AG09319 (cell line): ENCODE measurements around the gene TMEM63C.

Experiments used
- DNase-seq: peaks from one replicate; pipeline ENCODE4 v3.0.0-alpha.2; 2010; ENCODE audit warnings: low read depth; ENCODE audit errors: extremely low read depth
- TF ChIP-seq, protein P1 (sequence below): IDR thresholded peaks from 2 replicates; pipeline ENCODE4 v1.5.1; 2011; ENCODE audit warnings: low read depth, mild to moderate bottlenecking, inconsistent platforms, low read length, moderate library complexity

The TMEM63C gene

DNA sequence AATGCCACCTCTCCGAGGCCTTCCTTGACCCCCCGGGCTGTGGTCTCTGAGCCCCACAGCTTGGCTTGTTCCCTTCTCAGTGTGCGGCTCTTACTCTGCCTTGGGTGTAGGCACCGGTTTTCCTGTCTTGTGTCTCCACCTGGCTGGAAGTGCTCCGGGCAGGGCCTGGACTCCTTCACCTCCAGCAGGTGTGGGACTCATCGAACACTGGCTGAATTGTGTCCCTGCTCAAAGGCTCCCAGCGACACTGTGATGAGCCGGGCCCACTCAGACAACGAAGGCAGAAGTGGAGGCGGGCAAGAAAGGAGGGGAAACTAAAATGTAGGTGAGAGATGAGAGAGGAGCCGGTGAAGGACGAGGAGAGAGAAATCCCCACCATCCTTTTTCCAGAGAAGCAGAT lies 18.0 kb downstream of the TMEM63C start:
- TF ChIP-seq, protein P1, sequence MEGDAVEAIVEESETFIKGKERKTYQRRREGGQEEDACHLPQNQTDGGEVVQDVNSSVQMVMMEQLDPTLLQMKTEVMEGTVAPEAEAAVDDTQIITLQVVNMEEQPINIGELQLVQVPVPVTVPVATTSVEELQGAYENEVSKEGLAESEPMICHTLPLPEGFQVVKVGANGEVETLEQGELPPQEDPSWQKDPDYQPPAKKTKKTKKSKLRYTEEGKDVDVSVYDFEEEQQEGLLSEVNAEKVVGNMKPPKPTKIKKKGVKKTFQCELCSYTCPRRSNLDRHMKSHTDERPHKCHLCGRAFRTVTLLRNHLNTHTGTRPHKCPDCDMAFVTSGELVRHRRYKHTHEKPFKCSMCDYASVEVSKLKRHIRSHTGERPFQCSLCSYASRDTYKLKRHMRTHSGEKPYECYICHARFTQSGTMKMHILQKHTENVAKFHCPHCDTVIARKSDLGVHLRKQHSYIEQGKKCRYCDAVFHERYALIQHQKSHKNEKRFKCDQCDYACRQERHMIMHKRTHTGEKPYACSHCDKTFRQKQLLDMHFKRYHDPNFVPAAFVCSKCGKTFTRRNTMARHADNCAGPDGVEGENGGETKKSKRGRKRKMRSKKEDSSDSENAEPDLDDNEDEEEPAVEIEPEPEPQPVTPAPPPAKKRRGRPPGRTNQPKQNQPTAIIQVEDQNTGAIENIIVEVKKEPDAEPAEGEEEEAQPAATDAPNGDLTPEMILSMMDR, result no peak
- DNase-seq, result no peak

DNA sequence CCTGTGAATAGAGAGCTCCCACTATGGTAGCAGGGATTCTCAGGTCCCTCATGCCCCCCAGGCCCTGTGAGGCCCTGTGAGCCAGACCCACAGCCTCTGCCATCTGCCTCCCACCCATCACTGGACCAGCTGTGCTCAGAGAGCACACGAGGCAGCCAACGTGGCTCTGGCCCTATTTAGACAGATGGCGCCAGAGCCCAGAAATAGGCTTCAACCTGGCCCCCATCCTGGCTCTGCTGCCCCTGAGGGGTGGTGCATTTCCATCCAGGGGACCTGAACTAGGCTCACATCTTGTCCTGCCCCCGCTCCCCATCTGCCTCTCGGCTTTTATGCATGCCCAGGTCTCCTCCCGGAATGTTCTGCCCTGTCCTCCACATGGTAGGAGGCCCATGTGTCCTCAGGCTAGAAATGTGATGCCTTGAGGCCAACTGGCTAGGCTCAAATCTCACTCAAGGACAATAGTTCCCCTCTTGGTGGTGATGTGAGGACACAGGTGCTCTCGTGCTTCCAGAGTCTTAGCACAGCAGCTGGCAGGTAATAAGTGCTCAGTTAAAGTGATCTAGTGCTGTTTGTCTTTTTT lies 18.9 kb downstream of the TMEM63C start:
- TF ChIP-seq, protein P1, result no peak

DNA sequence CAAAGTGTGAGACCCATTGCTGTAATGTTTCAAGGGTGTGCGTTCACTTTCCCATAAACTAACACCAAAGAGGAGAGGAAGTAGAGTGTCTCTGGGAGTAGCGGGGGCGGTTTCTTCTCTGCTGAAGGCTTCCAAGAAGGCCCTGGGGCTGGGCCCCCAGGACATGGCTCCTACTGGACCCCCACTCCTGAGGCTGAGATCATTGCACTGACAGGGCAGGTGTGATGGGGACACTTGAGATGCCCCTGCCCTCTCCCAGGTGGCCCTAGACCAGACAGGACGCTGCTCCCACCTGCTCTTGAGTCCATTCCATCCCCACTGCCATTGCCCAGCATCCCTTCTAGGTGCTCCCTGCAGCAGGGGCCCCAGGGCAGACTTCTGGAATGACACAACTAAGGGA lies 20.1 kb downstream of the TMEM63C start:
- DNase-seq, result no peak
- TF ChIP-seq, protein P1, result no peak

More for the DNA sequence above, 18.9 kb downstream of the TMEM63C start:
- DNase-seq, result no peak

DNA sequence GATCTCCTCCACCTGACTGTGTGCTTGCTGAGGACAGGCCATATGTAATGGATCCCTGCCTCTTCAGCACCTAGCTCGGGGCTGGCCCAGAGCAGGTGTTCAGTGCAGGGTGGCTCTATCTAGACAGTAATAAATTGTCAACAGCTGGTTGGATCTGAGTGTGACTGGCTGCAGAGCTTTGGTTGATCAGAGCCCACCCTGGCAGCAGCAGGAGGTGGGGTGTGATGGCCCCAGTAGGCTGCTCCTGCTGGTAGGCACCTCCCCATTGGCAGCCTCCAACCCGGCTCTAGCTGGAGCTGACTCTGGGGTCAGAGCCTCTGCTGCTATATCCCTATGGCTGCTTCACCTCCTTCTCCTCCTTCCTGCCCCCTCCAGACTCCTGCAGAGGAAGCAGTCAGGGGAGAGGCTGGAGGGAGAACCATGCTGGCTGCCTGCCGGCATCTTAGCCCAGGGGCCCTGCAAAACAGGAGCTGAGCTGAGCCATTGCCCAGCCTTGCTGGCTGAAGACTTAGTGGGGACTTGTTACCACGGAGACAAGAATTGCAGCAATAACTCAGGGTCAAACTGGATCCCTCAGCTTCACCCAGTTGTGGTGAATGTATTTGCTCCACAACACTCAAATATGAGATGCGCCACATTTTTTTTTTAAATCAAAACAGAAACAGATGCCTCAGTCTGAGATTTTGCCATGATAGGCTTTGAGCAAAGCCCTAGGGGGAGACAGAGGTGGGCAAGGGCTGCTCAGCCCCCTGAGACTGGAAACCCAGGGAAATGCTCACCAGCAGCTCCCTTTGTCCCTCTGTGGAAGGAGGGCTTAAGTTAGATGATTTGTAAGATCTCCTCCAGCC lies 22.2 kb downstream of the TMEM63C start:
- TF ChIP-seq, protein P1, result no peak
- DNase-seq, result no peak

DNA sequence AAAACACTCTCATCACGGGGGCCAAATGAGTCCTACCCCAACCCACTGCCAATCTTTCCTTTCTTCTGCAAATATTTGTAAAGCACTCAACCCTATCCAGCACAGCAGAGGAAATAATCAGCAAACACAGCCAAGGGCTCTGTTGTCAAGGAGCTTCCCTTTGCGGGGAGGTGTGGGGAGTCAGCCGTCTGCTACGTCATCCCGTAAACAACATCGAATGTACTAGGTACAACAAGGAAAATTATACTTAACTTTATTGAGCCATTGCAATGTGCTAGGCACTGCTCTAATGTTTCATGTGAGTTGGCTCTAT lies 22.8 kb downstream of the TMEM63C start:
- TF ChIP-seq, protein P1, result no peak
- no peak for DNase-seq

DNA sequence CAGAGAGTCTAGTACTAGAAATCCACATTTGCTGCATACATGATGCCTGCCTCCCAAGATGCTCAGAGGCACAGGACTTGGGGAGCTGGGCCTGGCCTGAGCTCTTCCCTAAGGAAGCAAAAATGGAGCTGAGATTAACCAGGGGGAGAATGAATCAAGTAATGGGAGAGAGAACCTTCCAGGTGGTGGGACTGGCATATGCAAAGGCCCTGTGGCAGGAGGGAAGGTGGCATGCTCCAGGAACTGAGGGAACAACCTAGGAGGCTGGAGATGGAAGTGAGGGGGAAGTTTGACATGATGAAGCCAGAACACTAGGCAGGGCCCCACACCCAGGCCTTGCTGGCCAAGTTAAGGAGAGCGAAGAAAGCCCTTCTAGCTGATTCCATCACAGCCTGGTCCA lies 23.3 kb downstream of the TMEM63C start:
- DNase-seq, result no peak
- TF ChIP-seq, protein P1, result no peak

DNA sequence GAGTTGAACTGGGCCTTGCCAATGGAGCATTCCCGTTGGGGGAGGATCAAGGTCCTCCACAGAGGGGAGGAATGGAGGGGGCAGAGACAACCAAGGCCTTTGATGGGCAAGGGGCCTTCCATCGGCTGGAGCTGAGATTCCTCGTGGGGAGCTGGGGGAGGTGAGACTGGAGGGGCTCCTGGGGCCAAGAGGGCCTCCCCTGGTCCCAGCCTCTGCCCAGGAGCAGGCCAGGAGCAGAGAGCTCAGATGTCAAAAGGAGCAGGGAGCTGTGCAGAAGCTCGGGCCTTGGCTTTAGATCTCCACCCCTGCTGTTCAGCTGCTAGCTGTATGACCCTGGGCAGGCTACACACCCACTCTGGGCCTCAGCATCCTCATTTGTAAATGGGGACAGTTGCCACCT lies 24.0 kb downstream of the TMEM63C start:
- no peak for DNase-seq
- TF ChIP-seq, protein P1, result no peak
